DOHH2 (cell line): ENCODE data around the gene LYPD3.

ENCODE experiments used
- H3F3A ChIP-seq: fragments of 200-600 bp; sonication (generic), shearing (Covaris generic); 2 replicates; pipeline ENCODE4 v1.6.0; 2016; ENCODE audit warnings: antibody characterized with exemption, mild to moderate bottlenecking; ENCODE audit not compliant: control insufficient read depth, insufficient read depth
- H3K27ac ChIP-seq: fragments of 200-600 bp; sonication (generic); 2 replicates; pipeline ENCODE4 v1.5.1; 2014; ENCODE audit warnings: low read depth, mild to moderate bottlenecking, low read length, moderate library complexity
- H3K27me3 ChIP-seq: fragments of 200-600 bp; sonication (generic); 2 replicates; pipeline ENCODE4 v1.6.1; 2014; ENCODE audit warnings: mild to moderate bottlenecking, low read length, mixed read lengths; ENCODE audit not compliant: control insufficient read depth
- H3K36me3 ChIP-seq: fragments of 200-600 bp; sonication (generic); 2 replicates; pipeline ENCODE4 v1.6.1; 2014; ENCODE audit warnings: mild to moderate bottlenecking, low read length, moderate library complexity, mixed read lengths; ENCODE audit not compliant: control insufficient read depth
- H3K4me1 ChIP-seq: fragments of 200-600 bp; sonication (generic); 2 replicates; pipeline ENCODE4 v1.6.1; 2014; ENCODE audit warnings: mild to moderate bottlenecking, low read length, mixed read lengths; ENCODE audit not compliant: control insufficient read depth
- H3K4me2 ChIP-seq: fragments of 200-600 bp; sonication (generic); 2 replicates; pipeline ENCODE4 v1.6.0; 2014; ENCODE audit warnings: mild to moderate bottlenecking, low read length, moderate library complexity
- H3K4me3 ChIP-seq: fragments of 200-600 bp; sonication (generic); 2 replicates; pipeline ENCODE4 v1.5.1; 2014; ENCODE audit warnings: mild to moderate bottlenecking, low read length, mixed read lengths
- H3K79me2 ChIP-seq: fragments of 200-600 bp; sonication (generic); 2 replicates; pipeline ENCODE4 v1.6.1; 2014; ENCODE audit warnings: mild to moderate bottlenecking, low read length, mixed read lengths; ENCODE audit not compliant: control insufficient read depth
- H3K9me2 ChIP-seq: fragments of 200-600 bp; sonication (generic); replicated peaks from 2 replicates; pipeline ENCODE4 v1.6.1; 2014; ENCODE audit warnings: mild to moderate bottlenecking, low read length, mixed read lengths; ENCODE audit not compliant: control insufficient read depth
- H3K9me3 ChIP-seq: fragments of 200-600 bp; sonication (generic); 2 replicates; pipeline ENCODE4 v1.6.1; 2014; ENCODE audit warnings: antibody characterized with exemption, low read length, mixed read lengths; ENCODE audit not compliant: control insufficient read depth, insufficient read depth
- H4K20me1 ChIP-seq: fragments of 200-600 bp; sonication (generic); 2 replicates; pipeline ENCODE4 v1.6.0; 2014; ENCODE audit warnings: low read depth, mild to moderate bottlenecking, antibody characterized with exemption, low read length, moderate library complexity; ENCODE audit not compliant: control insufficient read depth, insufficient read depth
- EZH2phosphoT487 ChIP-seq: fragments of 200-600 bp; sonication (generic); IDR thresholded peaks from 2 replicates; pipeline ENCODE4 v1.6.1; 2017; ENCODE audit warnings: borderline replicate concordance, mild to moderate bottlenecking, antibody characterized with exemption, low read length, moderate library complexity, mixed read lengths
- TF ChIP-seq, protein P1 (sequence below): fragments of 200-600 bp; sonication (generic); IDR thresholded peaks from one replicate; pipeline ENCODE4 v1.5.1; 2014; ENCODE audit warnings: antibody characterized with exemption, mild to moderate bottlenecking, low read depth, low read length; ENCODE audit not compliant: poor library complexity, severe bottlenecking

Gene LYPD3

GRCh38 chr19:43479961-43480561 lies 14.7 kb upstream of the LYPD3 start:
- Histone ChIP-seq H3F3A (no peaks in the 10 kb centered on the region), H3K27me3 (no peaks in the 10 kb centered on the region), H3K4me1 (no peaks in the 10 kb centered on the region), H3K36me3 (no peaks in the 10 kb centered on the region), H4K20me1 (no peaks in the 10 kb centered on the region), H3K27ac (no peak overlapping the region), H3K9me2 (no peaks in the 10 kb centered on the region), H3K4me2 (no peak overlapping the region), H3K4me3 (no peak overlapping the region), H3K79me2 (no peaks in the 10 kb centered on the region), H3K9me3 (no peaks in the 10 kb centered on the region)
- TF ChIP-seq, protein P1, sequence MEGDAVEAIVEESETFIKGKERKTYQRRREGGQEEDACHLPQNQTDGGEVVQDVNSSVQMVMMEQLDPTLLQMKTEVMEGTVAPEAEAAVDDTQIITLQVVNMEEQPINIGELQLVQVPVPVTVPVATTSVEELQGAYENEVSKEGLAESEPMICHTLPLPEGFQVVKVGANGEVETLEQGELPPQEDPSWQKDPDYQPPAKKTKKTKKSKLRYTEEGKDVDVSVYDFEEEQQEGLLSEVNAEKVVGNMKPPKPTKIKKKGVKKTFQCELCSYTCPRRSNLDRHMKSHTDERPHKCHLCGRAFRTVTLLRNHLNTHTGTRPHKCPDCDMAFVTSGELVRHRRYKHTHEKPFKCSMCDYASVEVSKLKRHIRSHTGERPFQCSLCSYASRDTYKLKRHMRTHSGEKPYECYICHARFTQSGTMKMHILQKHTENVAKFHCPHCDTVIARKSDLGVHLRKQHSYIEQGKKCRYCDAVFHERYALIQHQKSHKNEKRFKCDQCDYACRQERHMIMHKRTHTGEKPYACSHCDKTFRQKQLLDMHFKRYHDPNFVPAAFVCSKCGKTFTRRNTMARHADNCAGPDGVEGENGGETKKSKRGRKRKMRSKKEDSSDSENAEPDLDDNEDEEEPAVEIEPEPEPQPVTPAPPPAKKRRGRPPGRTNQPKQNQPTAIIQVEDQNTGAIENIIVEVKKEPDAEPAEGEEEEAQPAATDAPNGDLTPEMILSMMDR, result no peak
- no peak for TF ChIP-seq EZH2phosphoT487

GRCh38 chr19:43479226-43479625 lies 13.8 kb upstream of the LYPD3 start:
- H3K9me2 ChIP-seq, result no peaks in the 10 kb centered on the region
- H3K4me3 ChIP-seq, result no peak overlapping the region
- TF ChIP-seq EZH2phosphoT487, result no peak
- TF ChIP-seq, protein P1, result no peak
- H3K79me2 ChIP-seq, result no peaks in the 10 kb centered on the region
- H3F3A ChIP-seq, result no peaks in the 10 kb centered on the region
- H3K4me1 ChIP-seq, result no peaks in the 10 kb centered on the region
- H3K4me2 ChIP-seq, result no peak overlapping the region
- H3K9me3 ChIP-seq, result no peaks in the 10 kb centered on the region
- H3K27me3 ChIP-seq, result no peaks in the 10 kb centered on the region
- H3K36me3 ChIP-seq, result no peaks in the 10 kb centered on the region
- H3K27ac ChIP-seq, result no peak overlapping the region
- no peaks in the 10 kb centered on the region for H4K20me1 ChIP-seq

- Histone ChIP-seq H3K4me1 (no peaks in the 10 kb centered on the region), H3F3A (no peaks in the 10 kb centered on the region), H3K27me3 (no peaks in the 10 kb centered on the region), H3K27ac (no peak overlapping the region), H3K4me2 (no peak overlapping the region), H4K20me1 (no peaks in the 10 kb centered on the region), H3K9me3 (no peaks in the 10 kb centered on the region), H3K36me3 (no peaks in the 10 kb centered on the region), H3K79me2 (no peaks in the 10 kb centered on the region), H3K4me3 (no peak overlapping the region), H3K9me2 (no peaks in the 10 kb centered on the region)
- TF ChIP-seq, protein P1, result no peak
- TF ChIP-seq EZH2phosphoT487, result no peak
These were observed 12.9 kb upstream of the LYPD3 start for GRCh38 chr19:43478323-43478722.
